ENCODE measurements around the gene ABHD14A.

The ABHD14A gene

DNA sequence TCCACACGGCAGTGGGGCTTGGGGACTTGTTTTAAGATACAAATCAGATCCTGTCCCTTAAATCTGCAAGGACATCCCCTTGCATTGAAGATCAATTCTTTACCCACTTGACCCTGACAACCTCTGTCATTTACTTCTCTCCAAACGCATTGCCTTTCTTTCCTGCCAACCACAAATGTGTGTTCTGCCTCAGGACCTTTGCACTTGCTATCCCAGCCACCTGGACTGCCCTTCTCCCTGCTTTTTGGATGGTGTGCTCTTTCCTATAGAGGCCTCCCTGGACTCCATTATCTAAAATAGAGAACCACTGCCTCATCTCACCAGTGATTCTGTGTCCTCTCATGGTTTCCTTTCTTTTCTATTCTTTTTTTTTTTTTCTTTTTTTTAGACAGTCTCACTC is 22.3 kb downstream of the ABHD14A start:
- DNase-seq (ENCODE audit: low read depth): no peak

DNA sequence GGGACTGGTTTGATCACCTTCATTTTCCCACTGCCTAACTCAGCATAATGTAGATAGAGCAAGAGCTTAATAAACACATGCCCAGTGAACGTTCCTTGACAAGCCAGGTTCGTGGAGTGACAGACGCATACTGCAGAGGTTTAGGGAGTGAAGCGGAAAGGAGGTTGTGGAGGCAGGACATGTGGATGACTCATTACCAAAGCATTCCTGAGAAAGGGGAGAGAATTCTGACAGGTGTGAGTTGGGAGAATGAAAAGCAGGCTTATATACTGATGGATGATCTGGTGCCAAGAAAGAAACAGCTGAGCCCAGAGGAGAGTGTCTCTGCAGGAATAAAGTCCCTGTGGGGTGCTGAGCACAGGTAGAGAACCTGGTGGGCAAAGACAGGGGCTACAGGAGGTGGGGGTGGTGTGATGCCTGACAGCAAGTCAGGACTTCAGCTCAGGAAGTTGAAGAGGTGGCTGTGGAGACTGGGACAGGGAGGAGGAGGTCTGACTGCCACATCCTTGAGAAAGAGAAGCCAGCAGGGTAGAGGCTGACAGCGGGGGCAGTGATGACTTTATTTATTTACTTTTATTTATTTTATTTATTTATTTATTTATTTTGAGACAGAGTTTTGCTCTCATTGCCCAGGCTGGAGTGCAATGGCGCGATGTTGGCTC is 23.2 kb downstream of the ABHD14A start:
- no peak for DNase-seq (ENCODE audit: low read depth)

DNA sequence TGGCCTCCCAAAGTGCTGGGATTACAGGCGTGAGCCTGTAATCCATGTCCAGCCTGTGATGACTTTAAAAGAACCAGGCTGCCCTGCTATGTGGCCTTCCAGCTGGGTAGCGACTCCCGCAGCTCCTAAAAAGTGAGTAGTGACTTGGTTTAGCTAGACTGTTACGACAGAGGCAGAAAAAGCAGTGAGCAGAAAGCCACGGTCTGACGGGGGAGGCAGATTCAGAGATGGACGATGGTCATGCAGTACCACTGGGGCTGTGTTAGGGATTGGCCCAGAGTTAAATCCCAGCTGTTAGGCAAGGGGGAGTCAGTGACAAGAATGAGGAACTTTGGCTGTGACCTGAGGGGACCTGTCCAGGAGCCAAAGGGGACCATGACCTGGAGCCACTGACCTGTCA is 23.9 kb downstream of the ABHD14A start:
- no peak for DNase-seq (ENCODE audit: low read depth)

DNA sequence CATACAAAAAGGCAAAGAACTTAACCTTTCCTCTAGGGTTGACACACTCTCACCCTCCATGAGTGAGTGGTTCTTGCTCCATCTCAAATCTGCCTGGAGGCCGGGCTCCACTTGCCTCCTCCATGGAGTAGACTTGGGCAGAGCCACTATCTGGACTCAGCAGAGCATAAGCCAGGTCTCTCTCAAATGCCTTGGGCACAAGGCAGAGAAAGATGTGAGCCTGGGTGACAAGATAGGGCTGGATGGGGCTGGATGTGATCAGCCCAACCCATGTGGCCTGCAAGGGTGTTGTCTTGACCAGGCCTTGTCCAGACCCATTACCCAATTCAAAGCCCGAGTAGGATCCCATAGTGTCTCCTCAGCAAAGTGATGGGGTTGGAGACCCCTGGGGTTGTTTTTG is 25.0 kb downstream of the ABHD14A start:
- DNase-seq (ENCODE audit: low read depth): no peak

DNA sequence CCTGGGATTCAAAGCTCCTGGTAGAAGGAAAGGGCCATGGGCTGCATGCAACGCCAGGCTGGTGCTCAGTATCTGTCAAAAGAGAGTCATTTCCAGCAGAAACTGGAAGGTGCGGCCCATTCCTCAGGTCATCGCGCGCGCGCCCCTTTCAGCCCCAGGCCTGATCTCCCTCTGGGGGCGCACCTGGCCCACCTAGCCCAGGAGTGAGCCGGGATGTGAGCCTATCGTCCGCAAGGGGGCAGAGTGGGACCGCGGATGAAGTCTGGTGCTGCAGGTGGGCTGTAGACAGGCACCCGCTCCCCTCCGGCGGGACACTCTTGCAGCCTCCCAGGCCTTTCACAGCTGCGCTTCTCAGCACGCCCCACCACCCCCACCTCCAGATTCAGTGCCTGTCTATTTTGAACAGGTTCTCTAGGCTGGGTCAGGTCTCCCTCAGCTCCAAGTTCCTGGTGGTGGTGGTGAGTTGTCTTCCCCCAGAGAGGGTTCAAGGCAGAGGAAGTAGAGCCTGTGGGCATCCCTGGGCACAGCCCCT is 26.6 kb downstream of the ABHD14A start:
- peak; percentile 82 for DNase-seq (ENCODE audit: low read depth)

DNA sequence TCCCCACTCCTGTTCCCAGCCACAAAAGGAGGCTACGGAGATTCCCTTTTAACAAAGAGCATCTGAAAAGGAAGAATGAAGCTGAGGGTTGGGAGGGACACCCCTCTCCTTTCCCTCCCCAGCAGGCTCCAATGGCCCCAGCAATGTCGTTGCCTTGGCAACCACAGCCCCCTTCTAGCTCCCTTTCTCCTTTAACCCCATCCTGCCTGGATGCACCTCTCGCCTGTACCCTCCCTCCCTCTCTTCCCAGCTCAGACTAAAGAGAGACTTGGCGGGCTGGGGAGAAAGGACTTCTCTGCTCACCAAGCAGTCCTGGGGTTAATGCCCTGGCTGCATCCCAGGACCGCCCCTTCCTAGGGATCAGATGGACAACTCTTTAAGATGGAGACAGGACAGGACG is 27.9 kb downstream of the ABHD14A start:
- no peak for DNase-seq (ENCODE audit: low read depth)

DNA sequence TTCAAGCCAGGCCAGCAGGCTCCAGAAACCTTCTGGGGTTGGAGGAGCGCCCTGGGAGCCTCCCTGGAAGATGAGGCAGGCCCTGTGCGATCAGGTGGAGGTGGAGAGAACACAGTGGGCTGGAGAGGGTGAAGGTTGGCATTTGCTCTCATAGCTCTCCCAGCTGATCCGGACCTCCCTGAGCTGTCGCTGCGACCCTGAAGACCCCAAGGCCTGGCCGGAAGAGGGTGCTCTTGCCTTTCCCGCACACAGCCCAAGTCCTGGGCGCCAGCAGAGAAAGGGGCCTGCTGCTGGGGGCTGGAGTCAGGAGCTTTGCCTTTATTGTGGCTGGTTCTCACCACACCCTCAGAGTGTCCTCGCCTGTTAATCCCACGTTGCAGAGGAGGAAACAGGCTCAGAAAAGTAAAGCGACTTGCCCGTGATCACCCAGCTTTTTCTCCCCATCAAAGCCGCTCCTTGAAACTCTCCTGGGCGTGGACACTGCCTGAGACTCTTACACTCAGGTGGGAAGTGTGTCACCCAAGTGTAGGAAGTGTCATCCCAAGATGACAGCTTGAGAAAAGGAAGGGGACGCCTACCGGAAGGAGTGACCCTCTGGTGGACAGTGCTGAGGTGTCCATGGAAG is 29.4 kb downstream of the ABHD14A start:
- no peak for DNase-seq (ENCODE audit: low read depth)

DNA sequence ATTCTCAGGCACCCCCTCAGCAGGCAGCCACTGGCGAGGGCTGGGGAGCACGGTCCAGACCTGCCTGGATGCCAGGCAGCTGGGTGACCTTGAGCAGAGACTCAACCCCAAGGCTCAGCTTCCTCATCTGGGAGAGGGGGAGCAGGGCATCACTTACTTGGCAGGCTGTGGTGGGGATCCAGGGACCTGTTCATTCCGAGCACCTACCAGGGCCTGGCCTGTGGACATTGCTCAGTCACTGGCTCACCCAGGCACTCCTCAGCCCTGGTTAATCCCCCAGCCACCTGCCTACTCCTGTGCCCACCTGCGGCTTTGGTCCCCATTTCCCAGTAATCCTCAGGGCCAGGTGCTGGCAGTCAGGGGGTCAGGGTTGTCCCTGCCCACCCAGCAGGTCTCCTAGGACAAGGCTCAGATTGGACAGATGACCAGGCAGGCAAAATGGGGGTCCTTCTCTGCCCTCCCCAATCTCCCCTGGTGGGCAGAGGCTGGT is 30.1 kb downstream of the ABHD14A start:
- no peak for DNase-seq (ENCODE audit: low read depth)

DNA sequence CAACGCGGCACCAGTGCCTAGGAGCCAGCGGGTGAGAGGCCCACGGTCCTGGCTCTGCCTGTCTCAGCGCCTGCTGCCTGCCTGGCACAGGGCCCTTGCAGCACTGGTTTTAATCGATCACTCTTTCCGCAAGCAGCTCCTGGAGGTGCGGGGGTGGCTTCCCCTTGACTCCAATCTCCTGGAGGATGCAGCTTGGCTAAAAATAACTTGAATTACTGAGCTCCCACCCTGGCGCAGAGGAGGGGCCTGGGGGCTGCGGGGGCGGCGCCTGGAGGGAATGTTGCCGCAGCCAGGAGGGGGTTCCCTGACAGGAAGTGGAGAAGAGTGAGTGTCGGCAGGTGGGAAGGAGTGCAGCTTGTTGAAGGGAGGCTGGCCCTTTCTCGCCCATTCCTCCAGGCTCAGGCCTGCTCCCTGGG is 30.7 kb downstream of the ABHD14A start:
- no peak for DNase-seq (ENCODE audit: low read depth)

DNA sequence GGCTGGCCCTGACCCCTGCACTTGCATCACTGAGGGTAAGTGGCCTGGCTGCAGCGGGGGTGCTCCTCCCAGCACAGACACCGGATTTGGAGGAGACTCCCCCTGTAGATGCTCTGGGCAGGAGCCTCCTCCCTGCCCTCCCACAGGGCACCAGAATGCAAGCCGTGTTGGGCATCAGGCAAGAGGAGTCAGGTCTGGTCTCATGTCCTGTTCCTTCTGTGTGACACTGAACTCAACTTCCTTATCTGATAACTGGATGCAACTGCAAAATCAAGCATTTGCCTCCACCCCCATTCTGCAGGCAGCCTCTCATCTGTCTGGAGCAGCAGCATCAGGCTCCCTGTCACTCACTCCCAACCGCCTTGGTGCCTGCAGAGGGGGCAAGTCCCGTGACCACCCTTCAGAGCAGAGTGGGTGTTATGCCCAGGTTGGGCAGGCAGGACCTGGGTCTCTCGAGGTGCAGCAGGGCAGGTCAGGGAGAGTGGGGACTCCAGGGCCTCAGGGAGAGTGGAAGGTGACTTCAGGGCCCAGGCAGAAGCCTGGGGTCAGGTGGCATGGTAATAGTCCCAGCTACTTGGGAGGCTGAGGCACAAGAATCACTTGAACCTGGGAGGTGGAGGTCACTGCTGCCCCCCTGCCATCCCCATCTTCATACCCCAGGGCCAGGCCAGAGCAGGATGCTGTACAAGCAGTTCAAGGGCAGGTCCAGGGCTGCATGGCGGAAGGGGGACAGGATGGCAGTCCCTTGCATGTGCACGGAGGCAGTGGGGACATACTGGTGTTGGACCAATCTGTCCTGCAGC is 31.4 kb downstream of the ABHD14A start:
- DNase-seq (ENCODE audit: low read depth): no peak

DNA sequence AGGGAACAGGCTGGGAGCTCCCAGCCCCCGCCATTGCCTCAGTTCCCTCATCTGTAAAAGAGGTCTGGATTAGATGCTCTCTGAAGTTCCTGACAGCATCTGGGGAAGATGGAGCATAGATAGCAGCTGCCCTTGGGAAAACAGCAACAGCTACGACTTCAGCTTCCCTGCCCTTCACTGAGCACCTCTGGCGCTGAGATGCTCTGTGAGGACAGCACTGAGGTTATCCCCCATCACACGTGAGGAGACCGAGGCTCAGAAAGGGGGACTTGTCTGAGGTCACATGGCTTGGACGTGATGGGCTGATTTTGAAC is 31.9 kb downstream of the ABHD14A start:
- no peak for DNase-seq (ENCODE audit: low read depth)

DNA sequence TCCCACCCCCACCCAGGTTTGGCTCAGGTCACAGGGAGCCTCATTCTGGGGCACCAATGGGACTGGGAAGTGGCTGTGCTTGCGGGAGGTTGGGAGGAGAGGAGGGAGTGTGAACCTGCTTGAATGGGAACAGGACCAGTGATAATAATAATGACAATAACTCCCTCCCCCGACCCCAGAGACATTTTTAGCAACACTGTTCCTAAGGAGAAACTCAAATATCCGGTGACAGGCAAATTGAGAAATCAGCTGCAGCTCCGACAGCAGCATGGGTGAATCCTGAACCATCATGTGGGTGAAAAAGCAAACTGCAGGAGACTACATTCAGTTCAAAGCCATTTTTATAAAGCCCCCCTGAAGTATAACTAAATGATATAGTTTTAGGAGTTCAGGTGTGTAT is 32.4 kb downstream of the ABHD14A start:
- DNase-seq (ENCODE audit: low read depth): no peak

DNA sequence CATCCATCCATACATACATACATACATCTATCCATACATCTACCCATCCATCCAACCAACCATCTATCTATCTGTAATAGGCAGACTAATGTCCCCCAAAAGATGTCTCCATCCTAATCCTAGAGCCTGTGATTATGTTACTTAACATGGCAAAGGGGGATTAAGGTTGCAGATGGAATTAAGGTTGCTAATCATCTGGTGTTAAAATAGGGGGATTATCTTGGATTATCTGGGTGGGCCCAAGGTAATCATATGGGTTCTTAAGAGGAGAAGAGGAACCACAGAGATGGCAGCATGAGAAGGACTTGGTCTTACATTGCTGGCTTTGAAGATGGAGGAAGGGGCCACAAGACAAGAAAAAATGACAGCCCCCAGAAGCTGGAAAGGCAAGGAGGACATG is 35.6 kb downstream of the ABHD14A start:
- DNase-seq (ENCODE audit: low read depth): no peak

DNA sequence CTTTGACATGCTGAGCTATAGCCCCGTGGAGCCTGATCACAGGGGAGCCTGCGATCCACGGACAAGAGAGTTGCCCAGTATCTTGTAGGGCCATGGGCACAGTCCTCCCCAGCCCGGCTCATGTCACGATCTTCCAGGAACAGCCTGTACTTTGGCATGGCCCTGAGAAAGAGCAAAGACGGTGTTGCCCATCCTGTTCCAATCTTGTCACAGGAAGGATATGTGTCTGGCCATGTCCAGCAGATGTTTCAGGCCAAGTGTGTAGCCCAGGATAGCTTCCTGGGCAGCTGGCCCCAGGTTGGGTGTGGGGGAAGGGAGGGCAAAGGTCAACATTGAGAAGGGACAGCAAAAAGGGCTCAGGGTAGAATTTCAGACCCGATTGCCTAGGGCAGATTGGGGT is 37.8 kb downstream of the ABHD14A start:
- DNase-seq (ENCODE audit: low read depth): no peak

DNA sequence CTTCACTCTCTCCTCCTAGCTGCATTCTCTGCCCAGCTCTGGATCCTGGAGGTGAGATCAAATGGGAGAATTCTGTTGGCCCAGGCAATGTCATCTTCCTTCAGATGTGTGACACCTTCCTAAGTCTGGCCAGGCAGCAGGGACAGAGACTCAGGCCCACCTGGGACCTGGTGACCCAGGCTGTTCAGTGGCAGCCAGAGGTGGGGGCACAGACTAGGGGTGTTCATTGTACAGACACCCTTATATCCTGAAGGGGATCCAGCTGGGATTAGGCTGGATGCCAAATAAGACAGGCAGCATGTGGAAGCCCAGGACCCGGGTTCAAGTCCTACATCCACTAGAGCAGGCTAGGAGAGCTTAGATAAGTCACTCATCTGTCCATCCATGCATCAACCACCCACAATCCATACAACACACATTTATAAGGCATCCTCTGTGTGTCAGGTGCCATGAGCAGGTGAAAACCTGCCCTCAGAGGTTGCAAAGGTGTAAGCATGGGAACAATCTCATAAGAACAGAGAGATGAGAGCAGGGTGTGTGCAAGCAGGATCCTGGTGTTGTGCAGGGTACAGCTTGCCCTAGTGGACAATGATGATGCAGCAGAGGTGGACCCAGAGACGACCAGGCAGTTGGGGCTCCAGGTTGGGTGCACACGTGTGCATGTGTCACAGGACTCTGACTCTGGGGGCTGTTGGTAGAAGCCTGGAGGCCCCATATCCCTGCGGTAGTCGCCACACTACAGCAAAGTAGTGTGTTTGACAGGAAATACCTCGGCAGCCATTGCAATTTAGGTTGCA is 39.1 kb downstream of the ABHD14A start:
- no peak for DNase-seq (ENCODE audit: low read depth)

DNA sequence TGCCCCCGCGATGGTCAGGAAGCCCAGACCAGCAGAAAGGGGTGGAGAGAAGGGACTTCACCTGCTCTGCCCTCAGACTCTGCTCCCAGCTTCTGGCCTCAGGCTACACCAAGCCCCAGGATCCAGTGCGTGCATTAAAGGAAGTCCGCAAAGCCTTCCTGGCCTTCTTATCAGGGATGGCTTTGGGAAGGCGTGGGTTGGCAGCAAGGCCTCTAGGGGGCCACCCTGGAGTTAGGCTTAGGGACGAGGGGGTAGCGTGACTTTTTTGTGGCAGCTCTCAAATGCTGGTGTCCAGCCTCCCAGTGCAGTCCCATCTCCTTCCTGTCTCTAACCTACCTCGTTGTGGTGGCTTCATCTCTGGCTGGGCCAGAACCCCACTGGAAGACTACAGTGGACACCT is 39.7 kb downstream of the ABHD14A start:
- no peak for DNase-seq (ENCODE audit: low read depth)

DNA sequence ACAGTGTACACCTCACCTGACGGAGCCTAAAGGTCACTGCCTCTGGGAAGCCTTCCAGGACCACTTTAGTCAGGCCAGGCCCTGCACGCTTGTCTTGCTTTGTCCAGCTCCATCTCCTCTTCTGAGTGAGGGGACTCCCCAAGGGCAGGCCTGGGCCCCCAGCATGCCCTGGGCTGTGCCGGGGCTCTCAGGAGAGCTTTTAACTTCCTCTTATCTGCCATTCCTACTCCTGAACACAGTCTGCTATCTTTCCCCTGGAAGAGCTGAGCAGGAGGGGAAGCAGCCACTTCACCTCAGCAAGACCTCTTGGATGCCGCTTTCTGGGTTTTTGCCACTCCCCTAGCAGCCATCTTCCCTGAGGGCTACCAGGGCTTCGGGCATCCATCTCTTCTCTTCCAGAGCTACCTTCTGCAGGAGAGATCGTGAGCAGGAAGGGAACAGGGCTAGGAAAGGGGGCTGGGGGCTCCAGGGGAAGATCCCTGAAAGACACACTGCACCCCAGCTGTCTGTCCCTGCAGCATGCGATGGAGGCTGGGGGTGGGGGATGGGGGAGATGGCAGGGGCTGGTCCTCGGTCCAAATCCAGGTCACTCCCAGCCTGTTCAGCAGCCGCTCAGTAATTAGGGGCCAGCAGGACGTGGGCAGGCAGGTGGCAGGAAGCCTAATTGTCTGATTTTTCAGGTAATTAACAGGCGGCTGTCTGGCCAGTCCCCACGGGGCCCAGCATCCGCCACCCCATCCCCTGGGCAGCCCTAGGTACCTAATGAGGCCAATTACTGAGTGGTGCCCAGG is 40.8 kb downstream of the ABHD14A start:
- no peak for DNase-seq (ENCODE audit: low read depth)

DNA sequence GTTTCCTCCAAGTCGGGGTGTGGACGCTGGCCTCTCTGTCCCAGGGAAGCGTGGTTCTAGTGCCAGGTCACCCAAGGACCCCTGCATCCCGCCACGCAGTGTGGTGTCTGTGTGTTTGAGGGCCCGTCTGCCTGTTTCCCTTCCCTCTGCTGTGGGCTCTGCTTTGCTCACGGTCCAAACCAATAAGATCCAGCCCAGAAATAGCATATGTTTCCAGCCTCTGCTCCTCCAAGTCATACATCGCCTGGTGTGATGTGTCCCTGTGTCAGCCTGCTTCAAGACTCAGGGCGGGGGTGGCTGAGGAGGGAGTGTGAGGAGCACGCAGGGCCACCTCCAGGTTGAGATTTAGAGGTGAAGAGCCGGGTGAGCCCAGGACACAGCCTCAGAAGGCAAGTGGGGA is 42.7 kb downstream of the ABHD14A start:
- no peak for DNase-seq (ENCODE audit: low read depth)

DNA sequence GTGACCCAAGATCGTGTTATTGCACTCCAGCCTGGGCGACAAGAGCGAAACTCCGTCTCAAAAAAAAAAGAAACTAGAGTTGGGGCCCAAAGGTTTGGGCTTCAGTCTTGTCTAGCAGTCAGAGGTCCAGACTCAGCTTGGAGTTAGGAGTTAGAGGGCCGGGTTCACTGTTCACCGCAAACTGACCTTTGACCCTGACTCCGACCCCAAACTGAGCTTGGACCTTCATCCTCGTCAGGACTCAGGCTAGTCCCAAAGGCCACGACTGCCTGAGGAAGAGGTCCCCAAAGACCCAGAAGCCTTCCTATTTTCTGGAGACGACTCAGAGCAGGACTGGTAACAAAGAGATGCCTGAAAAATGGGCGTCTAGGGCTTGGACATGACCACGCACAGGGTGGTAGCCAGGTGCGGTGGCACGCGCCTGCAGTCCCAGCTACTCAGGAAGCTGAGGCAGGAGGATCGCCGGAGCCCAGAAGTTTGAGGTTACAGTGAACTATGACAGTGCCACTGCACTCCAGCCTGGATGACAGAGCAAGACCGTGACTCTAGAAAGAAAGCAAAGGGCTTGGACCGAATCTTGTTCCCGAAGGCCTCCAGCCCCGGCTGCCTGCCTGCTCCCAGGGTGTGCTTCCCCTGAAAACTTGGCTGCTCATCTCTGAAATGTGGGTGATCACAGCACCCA is 43.6 kb downstream of the ABHD14A start:
- no peak for DNase-seq (ENCODE audit: low read depth)

DNA sequence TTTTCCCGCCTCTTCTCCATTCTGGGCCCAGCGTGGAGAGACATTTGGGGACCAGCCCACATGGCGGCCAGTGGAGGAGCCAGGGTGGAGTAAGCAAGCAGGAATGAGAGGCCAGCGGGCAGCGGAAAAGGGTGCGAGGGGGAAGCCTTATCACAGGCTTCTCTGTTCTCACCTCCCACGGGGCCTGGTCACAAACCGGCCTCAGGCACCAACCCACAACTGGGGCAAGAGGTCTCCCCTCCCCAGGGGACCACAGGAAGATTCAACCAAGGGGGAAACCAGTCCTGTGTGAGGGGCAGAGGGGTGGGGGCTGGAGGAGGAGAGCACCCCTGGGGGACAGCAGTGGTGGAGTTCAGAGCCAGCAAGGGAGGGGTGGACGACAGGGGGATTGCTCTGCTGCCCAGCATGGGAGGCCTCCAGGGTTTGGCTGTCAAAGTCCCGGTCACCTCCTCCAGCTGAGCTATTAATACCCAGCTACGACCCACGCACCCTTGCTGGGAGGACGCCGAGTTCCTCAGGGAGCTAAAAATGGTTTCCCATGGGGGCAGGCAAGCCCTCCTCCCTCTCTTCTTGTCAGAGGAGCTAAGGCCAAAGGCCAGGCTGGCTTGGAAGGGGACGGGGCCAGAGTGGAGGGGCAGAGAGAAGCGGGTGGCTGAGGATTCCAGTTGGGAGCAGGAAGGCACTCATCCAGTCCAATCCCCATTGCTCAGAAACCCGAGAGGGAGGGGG is 44.7 kb downstream of the ABHD14A start:
- DNase-seq (ENCODE audit: low read depth): no peak

All from stimulated activated CD8-positive, alpha-beta memory T cell treated with anti-CD3 and anti-CD28 coated beads, Interleukin-15, amount 100 ng/mL, for 1 hour (primary cell).